Measurements from ENCODE around the gene USP17L30. TPM values are rescaled to one million over a fixed set of nuclear protein-coding genes. Genes with fewer than 3 reads are reported as not detected.
"Not testable (repeated sequence)": the region's sequence is repeated elsewhere in the genome, so short reads cannot be mapped to it uniquely, and the experiment has no call there.

Gene USP17L30, protein sequence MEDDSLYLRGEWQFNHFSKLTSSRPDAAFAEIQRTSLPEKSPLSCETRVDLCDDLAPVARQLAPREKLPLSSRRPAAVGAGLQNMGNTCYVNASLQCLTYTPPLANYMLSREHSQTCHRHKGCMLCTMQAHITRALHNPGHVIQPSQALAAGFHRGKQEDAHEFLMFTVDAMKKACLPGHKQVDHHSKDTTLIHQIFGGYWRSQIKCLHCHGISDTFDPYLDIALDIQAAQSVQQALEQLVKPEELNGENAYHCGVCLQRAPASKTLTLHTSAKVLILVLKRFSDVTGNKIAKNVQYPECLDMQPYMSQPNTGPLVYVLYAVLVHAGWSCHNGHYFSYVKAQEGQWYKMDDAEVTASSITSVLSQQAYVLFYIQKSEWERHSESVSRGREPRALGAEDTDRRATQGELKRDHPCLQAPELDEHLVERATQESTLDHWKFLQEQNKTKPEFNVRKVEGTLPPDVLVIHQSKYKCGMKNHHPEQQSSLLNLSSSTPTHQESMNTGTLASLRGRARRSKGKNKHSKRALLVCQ
- not detected for polyA plus RNA-seq (2012; ENCODE audit: insufficient read length, low read depth)

DNA sequence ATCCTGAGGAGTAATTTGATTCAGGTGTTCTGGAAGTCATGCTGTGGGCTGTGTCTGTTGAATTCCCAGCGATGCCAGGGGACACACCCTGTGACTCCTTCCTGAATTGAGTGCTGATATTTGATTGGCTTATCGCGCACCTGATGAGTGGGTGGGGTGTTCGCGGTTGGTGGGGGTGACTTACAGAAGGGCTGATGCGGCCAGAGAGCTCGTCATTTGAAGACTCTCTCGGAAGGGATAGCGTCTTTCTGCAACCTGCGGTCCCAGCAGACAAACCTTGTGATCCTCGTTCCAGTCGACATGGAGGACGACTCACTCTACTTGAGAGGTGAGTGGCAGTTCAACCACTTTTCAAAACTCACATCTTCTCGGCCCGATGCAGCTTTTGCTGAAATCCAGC, at the start of gene USP17L30:
USP17L30 (plus strand) TSS at position 301 of the 400 bp plus-strand sequence; CDS start at position 301, 0 bp downstream.
- TF ChIP-seq POLR2AphosphoS5 (IDR thresholded peaks at IDR 0.05; ENCODE audit: low read depth, low read length); FOXP2 (optimal IDR thresholded peaks at IDR 0.05; ENCODE audit: borderline replicate concordance, extremely low read depth, extremely low read length, insufficient read depth): not testable (repeated sequence)
- TF ChIP-seq, protein P1, sequence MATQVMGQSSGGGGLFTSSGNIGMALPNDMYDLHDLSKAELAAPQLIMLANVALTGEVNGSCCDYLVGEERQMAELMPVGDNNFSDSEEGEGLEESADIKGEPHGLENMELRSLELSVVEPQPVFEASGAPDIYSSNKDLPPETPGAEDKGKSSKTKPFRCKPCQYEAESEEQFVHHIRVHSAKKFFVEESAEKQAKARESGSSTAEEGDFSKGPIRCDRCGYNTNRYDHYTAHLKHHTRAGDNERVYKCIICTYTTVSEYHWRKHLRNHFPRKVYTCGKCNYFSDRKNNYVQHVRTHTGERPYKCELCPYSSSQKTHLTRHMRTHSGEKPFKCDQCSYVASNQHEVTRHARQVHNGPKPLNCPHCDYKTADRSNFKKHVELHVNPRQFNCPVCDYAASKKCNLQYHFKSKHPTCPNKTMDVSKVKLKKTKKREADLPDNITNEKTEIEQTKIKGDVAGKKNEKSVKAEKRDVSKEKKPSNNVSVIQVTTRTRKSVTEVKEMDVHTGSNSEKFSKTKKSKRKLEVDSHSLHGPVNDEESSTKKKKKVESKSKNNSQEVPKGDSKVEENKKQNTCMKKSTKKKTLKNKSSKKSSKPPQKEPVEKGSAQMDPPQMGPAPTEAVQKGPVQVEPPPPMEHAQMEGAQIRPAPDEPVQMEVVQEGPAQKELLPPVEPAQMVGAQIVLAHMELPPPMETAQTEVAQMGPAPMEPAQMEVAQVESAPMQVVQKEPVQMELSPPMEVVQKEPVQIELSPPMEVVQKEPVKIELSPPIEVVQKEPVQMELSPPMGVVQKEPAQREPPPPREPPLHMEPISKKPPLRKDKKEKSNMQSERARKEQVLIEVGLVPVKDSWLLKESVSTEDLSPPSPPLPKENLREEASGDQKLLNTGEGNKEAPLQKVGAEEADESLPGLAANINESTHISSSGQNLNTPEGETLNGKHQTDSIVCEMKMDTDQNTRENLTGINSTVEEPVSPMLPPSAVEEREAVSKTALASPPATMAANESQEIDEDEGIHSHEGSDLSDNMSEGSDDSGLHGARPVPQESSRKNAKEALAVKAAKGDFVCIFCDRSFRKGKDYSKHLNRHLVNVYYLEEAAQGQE (IDR thresholded peaks at IDR 0.05; ENCODE audit: insufficient read depth in 1 of 2, low read depth in 2 of 2, low read length in 2 of 2): not testable (repeated sequence)

DNA sequence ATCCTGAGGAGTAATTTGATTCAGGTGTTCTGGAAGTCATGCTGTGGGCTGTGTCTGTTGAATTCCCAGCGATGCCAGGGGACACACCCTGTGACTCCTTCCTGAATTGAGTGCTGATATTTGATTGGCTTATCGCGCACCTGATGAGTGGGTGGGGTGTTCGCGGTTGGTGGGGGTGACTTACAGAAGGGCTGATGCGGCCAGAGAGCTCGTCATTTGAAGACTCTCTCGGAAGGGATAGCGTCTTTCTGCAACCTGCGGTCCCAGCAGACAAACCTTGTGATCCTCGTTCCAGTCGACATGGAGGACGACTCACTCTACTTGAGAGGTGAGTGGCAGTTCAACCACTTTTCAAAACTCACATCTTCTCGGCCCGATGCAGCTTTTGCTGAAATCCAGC, 38.1 kb upstream of the USP17L30 start, which contains the start of gene USP17L24:
USP17L24 (plus strand) TSS at position 301 of the 400 bp plus-strand sequence; CDS start at position 301, 0 bp downstream.
- TF ChIP-seq POLR2AphosphoS5 (IDR thresholded peaks at IDR 0.05; ENCODE audit: low read depth, low read length); TAF1 (IDR thresholded peaks at IDR 0.05; ENCODE audit: borderline replicate concordance, insufficient read depth, low read length): not testable (repeated sequence)
- TF ChIP-seq, protein P1 (IDR thresholded peaks at IDR 0.05; ENCODE audit: insufficient read depth in 1 of 2, low read depth in 2 of 2, low read length in 2 of 2): not testable (repeated sequence)

DNA sequence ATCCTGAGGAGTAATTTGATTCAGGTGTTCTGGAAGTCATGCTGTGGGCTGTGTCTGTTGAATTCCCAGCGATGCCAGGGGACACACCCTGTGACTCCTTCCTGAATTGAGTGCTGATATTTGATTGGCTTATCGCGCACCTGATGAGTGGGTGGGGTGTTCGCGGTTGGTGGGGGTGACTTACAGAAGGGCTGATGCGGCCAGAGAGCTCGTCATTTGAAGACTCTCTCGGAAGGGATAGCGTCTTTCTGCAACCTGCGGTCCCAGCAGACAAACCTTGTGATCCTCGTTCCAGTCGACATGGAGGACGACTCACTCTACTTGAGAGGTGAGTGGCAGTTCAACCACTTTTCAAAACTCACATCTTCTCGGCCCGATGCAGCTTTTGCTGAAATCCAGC, 33.3 kb upstream of the USP17L30 start, which contains the start of gene USP17L25:
USP17L25 (plus strand) TSS at position 301 of the 400 bp plus-strand sequence; CDS start at position 301, 0 bp downstream.
- TF ChIP-seq, protein P1 (IDR thresholded peaks at IDR 0.05; ENCODE audit: insufficient read depth in 1 of 2, low read depth in 2 of 2, low read length in 2 of 2): not testable (repeated sequence)
- not testable (repeated sequence) for TF ChIP-seq TAF1 (IDR thresholded peaks at IDR 0.05; ENCODE audit: borderline replicate concordance, insufficient read depth, low read length); POLR2AphosphoS5 (IDR thresholded peaks at IDR 0.05; ENCODE audit: low read depth, low read length)

DNA sequence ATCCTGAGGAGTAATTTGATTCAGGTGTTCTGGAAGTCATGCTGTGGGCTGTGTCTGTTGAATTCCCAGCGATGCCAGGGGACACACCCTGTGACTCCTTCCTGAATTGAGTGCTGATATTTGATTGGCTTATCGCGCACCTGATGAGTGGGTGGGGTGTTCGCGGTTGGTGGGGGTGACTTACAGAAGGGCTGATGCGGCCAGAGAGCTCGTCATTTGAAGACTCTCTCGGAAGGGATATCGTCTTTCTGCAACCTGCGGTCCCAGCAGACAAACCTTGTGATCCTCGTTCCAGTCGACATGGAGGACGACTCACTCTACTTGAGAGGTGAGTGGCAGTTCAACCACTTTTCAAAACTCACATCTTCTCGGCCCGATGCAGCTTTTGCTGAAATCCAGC, 28.6 kb upstream of the USP17L30 start, which contains the start of gene USP17L26:
USP17L26 (plus strand) TSS at position 301 of the 400 bp plus-strand sequence; CDS start at position 301, 0 bp downstream.
- TF ChIP-seq SIN3A (IDR thresholded peaks at IDR 0.05; ENCODE audit: borderline replicate concordance, insufficient read depth, low read length); TAF1 (IDR thresholded peaks at IDR 0.05; ENCODE audit: borderline replicate concordance, insufficient read depth, low read length); POLR2AphosphoS5 (IDR thresholded peaks at IDR 0.05; ENCODE audit: low read depth, low read length): not testable (repeated sequence)

DNA sequence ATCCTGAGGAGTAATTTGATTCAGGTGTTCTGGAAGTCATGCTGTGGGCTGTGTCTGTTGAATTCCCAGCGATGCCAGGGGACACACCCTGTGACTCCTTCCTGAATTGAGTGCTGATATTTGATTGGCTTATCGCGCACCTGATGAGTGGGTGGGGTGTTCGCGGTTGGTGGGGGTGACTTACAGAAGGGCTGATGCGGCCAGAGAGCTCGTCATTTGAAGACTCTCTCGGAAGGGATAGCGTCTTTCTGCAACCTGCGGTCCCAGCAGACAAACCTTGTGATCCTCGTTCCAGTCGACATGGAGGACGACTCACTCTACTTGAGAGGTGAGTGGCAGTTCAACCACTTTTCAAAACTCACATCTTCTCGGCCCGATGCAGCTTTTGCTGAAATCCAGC, 23.8 kb upstream of the USP17L30 start, which contains the start of gene USP17L5:
USP17L5 (plus strand) TSS at position 301 of the 400 bp plus-strand sequence; CDS start at position 301, 0 bp downstream.
- not testable (repeated sequence) for TF ChIP-seq FOXP2 (optimal IDR thresholded peaks at IDR 0.05; ENCODE audit: borderline replicate concordance, extremely low read depth, extremely low read length, insufficient read depth); SIN3A (IDR thresholded peaks at IDR 0.05; ENCODE audit: borderline replicate concordance, insufficient read depth, low read length)
- TF ChIP-seq, protein P1 (IDR thresholded peaks at IDR 0.05; ENCODE audit: insufficient read depth in 1 of 2, low read depth in 2 of 2, low read length in 2 of 2): not testable (repeated sequence)
